Measurements from ENCODE around the gene SEMA3D.

- TF ChIP-seq CTCF (IDR thresholded peaks at IDR 0.05; ENCODE audit: extremely low read depth in 1 of 2, insufficient read depth in 1 of 2, low read depth in 1 of 2, low read length in 2 of 2) (no peak), MAX (IDR thresholded peaks at IDR 0.05; ENCODE audit: insufficient read depth, insufficient read length) (no peak), EZH2 (IDR thresholded peaks at IDR 0.05; ENCODE audit: borderline replicate concordance, low read depth, low read length, severe bottlenecking) (no peak)
Measured at GRCh38 chr7:85091565-85091928, 95.3 kb downstream of the SEMA3D start.

Data from endothelial cell of umbilical vein (primary cell).